Activated T-cell treated with anti-CD3 and anti-CD28 coated beads for 48 hours (primary cell): ENCODE measurements around the gene GRM6.

ENCODE experiments used
- DNase-seq: peaks from one replicate; pipeline ENCODE4 v3.0.0-alpha.2; 2020; ENCODE audit warnings: low read depth

Gene GRM6

GRCh38 chr5:178983728-178984127 lies 11.4 kb downstream of the GRM6 start:
- no peak for DNase-seq

GRCh38 chr5:178982941-178983340 lies 12.2 kb downstream of the GRM6 start:
- no peak for DNase-seq

GRCh38 chr5:178981381-178981780 lies 13.7 kb downstream of the GRM6 start:
- DNase-seq: no peak

- DNase-seq: no peak
Measured at GRCh38 chr5:178965465-178966055, 29.6 kb downstream of the GRM6 start.

GRCh38 chr5:178941361-178941760 lies 53.8 kb downstream of the GRM6 start:
- DNase-seq: no peak

GRCh38 chr5:178940569-178941360 lies 54.4 kb downstream of the GRM6 start, which contains the start of gene ZNF454:
TSS of gene ZNF454 (plus strand) at chr5:178941198. CDS start at chr5:178942792, 1,594 bp downstream.
- no peak for DNase-seq

GRCh38 chr5:178931846-178932760 lies 63.0 kb downstream of the GRM6 start:
- DNase-seq: no peak
